HT1080 (cell line): ENCODE measurements around the gene PLEKHH1. TPM values are rescaled to one million over a fixed set of nuclear protein-coding genes. Genes with fewer than 3 reads are reported as not detected.
A peak's percentile ranks its signal among the peaks of the same experiment; 100 is the strongest.
"Not testable (repeated sequence)": the region's sequence is repeated elsewhere in the genome, so short reads cannot be mapped to it uniquely, and the experiment has no call there.

Source experiments
- DNase-seq: peaks from one replicate; pipeline ENCODE4 v3.0.0-alpha.2; 2015; ENCODE audit warnings: low read depth
- total RNA-seq: library from RNA; depleted of rRNA; stranded (reverse); fragments of >200 nt; shearing (Covaris generic); gene quantifications from 2 replicates; pipeline ENCODE4 v1.2.3, GENCODE V29; 2014

Gene PLEKHH1
- total RNA-seq, 1 experiment from 2014 or later: 4.2 TPM

DNA sequence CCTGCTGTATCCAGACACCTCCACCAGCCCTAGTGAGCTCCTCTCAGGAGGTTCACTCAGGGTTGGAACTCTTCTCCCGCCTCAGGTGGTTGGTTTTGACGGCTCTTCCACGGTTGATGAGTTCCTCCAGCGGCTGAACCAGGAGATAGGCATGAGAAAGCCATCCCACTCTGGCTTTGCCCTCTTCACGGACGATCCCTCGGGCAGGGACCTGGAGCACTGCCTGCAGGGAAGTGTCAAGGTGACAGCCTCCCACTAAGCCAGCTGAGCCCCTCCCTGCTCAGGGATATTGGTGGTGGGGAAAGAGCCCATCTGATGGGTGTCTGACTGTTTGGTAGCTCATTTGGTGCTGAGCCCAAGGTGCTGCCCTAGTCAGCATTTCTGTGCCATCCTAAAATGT is 46.5 kb downstream of the PLEKHH1 start:
- DNase-seq: no peak

DNA sequence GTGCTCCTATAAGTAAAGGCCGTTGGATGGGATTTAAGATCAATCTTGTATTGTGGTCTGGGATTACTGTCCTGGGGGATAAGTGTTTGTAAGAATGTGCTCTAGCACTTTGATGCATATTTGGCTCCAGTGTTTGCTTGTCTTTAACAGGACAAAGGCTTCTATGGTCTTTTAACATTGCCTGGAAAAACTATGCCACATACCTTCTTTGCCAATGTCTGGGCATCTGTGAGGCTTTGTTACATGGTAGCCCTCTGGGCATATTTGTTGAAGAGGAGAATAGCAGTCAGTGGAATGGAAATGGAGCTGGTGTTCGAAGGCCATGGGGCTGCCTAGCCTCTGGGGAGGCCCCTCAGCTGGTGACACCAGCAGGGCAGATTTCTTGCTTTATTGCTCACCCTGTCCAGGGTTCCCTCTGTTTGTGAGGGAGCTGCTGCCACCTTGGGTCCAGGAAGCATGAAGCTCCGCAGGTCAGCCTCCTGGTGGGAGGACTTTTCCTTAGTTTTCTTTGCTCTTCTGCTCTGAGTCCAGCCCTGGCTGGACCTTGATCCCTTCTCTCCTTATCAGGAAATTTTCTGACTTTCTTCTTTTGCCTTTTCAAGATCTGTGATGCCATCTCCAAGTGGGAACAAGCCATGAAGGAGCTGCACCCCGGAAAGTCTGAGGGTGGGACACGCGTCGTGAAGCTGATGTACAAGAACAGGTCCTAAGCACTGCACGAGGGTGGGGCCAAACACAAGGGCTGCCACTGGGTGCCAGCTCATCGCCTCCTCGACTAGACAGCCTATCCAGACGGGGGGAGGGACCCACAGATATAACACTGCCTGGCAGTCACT is 47.5 kb downstream of the PLEKHH1 start:
- DNase-seq: no peak

DNA sequence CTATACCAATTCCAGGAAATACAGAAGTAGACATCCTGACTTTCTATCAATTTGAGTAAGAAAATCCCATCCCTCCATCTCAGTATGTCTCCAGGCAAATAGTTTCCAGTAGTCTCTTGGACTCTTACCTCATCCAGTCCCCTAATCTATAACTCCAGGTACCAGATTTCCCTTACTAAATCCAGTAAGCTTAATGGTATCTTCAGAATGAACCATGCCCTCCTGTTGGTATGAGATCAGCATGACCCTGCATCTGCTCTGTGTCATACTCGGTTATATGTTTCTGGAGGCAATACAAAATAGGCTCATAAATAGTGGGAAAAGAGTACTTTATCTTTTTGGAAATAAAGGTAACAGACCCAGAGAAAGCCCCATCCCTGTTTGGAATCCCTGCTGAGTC is 48.6 kb downstream of the PLEKHH1 start:
- no peak for DNase-seq

DNA sequence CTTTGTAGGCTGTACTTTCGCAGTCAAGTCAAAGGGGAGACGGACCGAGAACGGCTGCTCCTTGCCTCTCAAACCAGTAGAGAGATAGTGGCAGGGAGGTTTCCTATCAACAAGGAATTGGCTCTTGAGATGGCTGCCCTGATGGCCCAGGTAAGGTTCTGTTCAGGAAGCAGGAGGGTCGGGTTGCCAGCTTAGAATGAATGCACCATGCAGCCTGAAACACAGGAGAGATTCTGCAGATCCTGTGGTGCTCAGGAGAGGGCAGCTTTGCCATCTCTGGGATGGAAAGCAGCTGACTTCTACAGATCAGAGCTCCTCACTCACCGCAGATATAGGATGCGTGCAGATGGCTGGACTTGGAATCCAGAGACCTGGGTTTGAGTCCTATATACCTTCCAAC is 49.0 kb downstream of the PLEKHH1 start:
- no peak for DNase-seq

DNA sequence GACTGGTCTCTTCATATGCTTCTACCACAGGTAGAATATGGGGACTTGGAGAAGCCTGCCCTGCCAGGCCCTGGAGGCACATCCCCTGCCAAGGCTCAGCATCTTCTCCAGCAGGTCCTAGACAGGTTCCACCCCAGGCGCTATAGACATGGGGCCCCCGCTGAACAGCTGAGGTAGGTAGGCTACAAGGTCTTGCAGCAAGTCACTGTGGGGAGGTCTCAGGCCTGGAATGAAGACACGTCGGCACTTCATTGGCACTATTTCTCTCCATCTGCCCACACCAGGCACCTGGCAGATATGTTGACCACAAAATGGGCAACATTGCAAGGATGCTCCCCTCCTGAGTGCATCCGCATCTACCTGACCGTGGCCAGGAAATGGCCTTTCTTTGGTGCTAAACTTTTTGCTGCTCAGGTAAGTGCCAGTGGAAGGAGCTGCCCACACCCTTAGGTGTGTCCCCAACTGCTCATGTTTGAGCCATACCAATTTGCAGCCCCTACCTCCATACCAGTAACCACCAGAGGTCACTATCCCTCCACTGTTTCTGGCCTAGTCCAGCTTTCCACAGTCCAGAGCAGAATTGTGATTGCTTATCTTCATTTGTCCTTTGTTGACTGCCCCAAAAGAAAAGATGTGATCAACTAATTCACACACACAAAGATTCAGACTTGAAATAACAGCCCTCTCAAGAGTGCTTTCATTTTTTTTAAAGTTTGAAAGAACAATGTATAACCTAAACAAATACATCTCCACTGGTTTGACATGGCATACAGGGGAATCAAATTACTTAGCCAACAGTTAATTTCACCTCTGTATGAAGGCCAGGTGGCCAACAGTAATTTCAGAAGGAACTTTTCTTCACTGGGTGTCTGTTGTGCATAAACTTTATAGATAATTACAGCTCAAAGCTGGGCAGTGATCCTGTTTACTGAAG is 50.9 kb downstream of the PLEKHH1 start:
- peak; percentile 53 for DNase-seq

DNA sequence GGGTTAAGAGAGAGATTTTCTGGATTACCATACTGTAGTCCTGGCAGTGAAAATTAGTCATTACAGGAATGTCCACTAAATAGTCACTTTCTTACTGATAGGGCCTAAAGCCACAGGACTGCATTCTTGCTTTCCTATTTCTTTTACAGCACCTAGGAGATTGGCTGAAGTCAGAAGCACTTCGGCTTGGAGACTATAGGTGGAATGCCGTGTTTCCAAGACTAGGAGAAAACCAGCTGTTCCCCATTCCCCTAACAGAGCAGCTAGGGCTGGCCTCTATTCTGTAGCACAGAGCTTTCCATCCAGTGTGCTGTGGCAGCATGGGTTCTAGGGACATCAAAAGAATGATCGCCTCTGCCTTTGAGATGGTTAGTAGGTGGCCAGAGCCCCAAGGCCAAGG is 51.9 kb downstream of the PLEKHH1 start:
- DNase-seq: no peak

DNA sequence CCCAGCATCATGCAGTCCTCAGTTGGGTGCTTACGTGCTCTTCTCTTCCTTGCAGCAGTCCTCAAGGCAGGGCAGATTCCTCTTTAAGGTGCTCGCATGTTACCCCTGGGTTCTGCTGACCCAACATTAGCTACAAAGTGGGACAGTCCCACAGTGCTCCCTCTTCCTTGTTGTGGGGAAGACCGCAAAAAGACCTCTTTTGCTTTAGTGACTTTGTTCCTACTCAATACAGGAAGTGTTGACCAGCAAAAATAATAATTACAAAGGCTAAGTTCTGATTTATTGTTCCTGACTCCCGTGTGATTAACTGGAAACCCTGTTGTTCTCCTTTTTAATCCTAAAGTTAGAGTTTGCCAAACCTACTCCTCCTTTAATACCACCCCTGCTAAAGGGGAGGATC is 53.3 kb downstream of the PLEKHH1 start:
- DNase-seq: no peak

DNA sequence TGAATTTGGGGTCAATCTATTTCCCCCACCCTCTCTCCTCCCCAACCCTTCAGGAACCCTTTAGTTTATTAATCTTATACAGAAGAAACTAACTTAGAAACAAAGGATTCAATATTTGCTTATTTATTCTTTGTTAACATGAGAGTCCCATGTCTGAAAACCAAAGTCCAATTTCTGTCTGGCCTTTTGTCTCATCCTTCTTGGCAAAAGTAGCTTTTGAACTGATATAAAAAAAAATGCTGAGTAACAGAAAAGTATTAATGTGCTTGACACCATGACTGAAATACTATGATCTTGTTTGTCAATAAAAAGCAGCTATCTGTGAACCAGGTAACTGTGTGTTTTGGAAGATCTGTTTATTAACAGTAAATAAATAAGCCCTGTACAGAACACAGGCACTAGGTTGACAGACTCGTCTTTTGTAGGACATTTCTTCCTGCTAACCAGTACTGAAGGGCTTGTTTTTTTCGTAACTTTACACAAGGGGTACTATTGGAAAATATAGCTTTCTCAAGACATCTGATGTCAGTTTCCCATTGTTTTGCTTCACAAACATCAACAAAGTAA is 56.2 kb downstream of the PLEKHH1 start:
- DNase-seq: no peak

DNA sequence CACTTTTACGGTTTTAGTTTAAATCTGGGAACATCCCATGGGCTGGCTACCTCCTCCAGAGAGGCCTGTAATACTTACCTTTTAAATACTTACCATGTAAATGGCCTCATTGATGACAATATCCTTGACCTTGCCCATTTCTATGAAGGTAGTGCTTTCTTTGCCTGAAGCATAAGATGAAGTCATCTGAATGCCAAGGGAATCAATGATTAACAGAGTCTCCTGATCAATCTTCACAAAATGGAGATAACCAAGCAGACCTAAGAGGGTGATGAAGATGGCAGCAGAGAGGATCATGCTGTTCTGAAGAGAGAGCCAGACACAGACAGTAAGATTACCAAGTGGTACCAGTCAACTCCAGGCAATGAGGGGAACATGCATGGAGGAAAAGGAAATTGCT is 60.6 kb downstream of the PLEKHH1 start:
- not testable (repeated sequence) for DNase-seq

DNA sequence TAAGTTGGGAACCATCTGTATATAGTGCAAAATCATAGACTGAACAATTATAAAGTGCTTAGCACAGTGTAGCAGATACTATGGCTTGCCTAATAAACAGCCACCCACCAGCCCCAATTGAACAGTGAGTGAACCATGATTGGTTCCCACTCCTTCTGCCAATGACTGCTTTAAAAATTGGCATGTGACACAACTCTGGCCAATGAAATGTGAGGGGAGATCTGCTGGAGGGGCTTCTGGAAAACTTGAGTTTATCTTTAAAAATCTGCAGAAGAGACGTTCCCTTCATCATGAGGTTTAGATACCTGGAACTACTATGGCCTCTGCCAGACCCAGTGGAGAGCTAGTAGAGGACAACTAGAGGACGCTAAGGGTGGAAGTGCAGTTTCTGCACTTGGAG is 62.3 kb downstream of the PLEKHH1 start:
- DNase-seq: no peak

DNA sequence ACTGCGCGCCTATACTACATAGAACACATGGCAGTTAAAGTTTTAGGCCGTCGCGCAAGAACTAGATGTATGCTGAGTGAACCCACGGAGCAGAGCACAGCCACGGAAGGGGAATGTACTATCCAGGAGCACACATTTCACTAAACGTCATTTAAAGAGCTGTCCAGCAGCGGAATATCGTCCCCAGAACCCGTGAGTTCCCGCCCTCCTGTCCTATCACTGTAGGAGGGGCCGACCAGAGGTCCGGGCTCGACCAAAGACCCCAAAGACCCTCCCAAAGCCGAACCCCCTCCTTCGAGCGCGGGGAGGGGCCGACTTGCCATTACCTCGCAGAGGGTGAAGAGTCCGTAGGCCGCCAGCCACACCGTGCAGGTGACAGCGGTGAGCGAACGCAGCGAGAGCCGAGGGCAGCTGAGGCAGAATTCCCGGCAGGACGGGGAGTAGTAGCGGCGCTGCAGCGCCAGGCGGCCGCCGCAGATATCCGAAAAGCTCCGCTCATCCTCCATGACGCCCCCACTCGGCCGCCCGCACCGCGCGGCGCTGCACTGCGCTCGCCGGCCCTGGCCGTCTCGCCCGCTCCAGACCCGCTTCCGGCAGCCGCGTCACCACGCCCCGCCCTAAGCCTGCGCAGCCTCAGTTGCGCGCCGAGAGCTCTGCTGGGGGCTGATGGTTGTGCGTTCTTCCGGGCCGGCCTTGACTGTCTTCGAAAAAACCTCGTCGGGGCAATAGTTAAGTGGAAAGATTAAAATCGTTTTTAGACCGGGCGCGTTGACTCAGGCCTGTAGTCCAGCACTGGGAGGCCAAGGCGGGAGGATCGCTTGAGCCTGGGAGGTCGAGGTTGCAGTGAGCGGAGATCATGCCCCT is 66.8 kb downstream of the PLEKHH1 start, which contains the start of gene PIGH:
Gene PIGH, minus strand, starts transcription at position 571 of the 864 bp plus-strand sequence. Its CDS starts 65 bp downstream, at position 506.
- peak; percentile 87 for DNase-seq

DNA sequence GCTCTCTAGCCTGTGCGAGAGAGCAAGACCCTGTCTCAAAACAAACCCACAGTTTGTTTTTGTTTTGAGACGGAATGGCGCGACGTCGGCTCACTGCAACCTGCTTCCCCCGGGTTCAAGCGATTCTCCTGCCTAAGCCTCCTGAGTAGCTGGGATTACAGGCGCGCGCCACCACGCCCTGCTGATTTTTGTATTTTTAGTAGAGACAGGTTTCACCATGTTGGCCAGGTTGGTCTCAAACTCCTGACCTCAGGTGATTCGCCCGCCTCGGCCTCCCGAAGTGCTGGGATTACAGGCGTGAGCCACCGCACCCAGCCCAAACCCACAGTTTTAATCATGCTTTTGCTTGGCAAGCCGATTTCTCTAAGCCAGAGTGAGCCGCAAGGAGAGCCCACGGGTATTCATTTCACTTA is 67.5 kb downstream of the PLEKHH1 start:
- not testable (repeated sequence) for DNase-seq

DNA sequence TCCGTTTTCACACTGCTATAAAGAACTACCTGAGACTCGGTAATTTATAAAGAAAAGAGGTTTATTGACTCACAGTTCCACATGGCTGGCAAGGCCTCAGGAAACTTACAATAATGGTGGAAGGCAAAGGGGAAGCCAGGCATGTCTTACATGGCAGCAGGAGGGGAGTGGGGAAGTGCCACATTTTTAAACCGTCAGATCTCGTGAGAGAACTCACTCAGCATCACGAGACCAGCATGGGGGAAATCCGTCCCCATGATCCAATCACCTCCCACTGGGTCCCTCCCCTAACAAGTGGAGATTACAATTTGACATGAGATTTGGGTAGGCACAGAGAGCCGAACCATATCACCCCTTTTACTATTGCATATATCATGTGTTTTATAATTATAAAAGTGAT is 69.0 kb downstream of the PLEKHH1 start:
- no peak for DNase-seq

DNA sequence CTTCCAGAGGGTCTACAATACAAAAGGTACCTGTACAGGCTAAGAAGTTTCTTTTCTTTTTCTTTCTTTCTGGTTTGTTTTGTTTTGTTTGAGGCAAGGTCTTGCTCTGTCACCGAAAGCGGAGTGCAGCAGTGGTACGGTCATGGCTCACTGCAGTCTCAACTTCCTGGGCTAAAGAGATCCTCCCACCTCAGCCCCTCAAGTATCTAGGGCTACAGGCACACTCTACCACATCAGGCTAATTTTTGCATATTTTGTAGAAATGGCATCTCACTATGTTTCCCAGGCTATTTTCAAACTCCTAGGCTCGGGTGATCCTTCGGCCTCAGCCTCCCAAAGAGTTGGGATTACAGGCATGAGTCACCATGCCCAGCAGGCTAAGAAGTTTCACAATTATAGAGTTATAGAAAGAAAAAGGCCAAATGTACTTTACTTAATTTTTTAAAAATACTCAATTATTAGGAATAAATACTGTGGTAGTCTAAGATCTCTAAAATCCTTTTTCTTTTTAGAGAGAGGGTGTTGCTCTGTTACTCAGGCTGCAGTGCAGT is 70.0 kb downstream of the PLEKHH1 start:
- no peak for DNase-seq

DNA sequence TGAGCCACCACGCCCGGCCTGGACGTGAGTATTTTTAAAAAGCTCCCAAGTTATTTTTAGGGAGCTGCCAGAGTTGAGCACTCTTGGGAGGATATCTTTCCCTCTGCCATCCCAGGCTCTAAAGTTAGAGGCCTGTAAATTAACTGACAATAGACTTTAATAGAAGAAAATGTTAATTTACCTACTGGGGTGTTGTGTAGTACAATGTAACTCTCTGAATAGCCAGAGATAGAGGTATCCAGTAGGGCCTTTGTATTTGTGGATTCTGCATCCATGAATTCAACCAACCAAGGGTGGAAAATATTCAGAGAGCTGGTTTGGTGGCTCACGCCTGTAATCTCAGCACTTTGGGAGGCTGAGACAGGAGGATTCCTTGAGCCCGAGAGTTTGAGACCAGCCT is 74.6 kb downstream of the PLEKHH1 start:
- DNase-seq: no peak

DNA sequence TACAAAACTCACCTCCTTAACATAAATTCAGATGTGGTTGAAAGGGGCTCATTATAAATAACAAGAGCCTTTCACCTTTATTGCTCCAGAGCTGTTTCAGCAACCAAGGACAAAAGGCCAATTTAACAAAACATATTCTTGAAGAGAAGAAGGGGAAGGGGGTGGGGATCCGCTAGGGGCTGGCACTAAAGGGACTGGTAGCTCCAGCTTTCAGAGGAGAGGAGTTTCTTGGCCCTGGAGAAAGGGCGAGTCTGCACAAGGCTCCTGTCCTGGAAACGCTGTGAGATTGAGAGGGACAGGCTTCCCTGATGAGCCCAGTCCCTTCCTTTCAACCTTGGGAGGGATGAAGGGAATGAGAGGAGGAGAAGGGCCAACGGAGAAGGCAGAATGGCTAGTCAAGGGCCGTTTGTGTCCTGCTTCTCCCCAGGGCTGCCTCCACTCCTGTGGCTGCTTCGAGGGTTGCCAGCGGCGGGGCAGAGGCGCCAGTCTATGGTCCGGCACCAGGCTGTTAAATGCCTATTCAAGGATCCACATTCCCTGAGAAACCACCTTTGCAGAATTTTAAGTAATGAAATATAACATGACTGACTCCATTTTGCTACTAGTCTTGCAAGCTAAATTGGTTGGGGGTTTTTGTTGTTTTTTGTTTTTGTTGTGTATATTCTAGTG is 76.7 kb downstream of the PLEKHH1 start:
- DNase-seq: no peak

DNA sequence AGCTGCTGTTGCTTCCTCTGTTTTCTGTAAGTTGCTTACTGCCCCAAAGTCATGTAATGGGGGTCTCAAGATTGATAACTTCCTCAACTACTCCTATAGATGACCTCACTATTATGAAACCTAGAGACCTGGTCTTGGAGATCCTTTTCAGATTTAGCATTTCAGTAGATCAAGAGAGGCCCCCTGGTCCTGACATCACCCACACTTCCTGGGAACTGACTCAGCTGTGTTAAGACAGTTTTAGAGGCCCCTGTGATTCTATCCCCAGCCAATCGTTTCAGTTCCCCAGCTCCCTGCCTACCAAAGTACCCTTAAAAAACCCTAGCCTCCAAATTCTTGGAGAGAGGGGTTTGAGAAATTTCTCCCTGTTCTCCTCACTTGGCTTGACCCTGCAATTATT is 77.4 kb downstream of the PLEKHH1 start:
- no peak for DNase-seq

DNA sequence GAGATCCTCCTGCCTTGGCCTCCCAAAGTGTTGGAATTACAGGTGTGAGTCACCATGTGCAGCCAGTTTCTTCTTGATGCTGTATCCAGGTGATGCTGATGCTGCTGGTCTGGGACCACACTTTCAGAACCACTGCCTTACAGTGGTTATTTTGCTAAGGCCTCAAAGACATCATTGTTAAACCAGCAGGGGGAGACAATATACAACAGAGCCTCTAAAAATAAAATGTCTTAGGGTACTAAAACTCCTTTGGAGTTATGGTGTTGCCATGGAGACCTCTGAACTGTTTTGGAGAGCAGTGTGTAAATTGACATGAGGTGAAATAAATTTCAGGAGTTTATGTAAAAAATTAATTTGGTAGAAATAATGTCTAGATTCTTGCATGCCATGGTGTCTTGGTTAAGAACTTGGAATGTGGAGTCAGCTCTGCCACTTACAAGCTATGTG is 85.5 kb downstream of the PLEKHH1 start:
- peak; percentile 80 for DNase-seq

DNA sequence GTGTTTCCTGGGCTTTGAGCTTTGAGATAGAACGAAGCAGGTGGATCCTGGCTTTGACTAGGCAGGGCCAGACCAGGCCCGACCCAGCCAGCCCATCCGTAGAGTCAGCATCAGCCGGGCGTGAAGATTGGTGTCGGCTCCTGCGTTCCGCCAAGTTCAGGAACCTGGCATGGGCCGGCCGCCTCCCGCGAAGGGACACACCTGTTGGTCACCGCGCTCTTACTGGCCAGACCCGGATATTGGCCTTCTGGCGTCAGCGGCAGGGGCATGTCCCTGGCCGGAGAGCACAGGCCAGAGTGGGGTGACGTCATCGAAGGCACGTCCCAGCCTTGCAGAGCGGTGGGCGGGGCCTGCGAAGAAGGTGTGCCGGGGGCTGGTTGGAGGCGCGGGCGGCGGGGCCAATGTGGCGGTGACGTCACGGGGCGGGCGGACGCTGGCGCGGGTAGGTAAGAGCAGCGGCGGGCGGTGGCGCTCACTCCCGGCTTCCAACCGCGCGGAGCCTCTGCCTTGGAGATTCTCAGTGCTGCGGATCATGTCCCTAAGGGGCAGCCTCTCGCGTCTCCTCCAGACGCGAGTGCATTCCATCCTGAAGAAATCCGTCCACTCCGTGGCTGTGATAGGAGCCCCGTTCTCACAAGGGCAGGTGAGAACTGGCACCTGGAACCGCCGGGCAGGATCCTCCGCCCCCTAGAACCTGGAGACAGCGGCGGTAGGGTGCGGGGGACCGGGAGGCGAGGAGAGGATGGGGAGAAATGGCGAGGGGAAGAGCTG is 86.5 kb downstream of the PLEKHH1 start, which contains the start of gene ARG2:
Gene ARG2, plus strand, starts transcription at position 475 of the 771 bp plus-strand sequence. Its CDS starts 58 bp downstream, at position 533.
- DNase-seq: peak; percentile 90
